Panc1 (cell line): ENCODE measurements around the gene SMAD6. TPM values are rescaled to one million over a fixed set of nuclear protein-coding genes. Genes with fewer than 3 reads are reported as not detected.

Experiments used
- ATAC-seq: fragments of 200-7000 bp; cut with Tn5 transposase; 2 replicates; pipeline ENCODE4 v1.9.1; 2020; ENCODE audit warnings: mild to moderate bottlenecking, moderate library complexity
- BruUV-seq: library from RNA; stranded (reverse); fragments of 400-500 nt; replicated peaks from 2 replicates; lab custom pipeline; 2021; lab: Mats Ljungman, UMichigan
- CTCF ChIA-PET: fragments of 300-600 bp; sonication (Branson Sonifier 250); formaldehyde crosslinking; loops from one replicate; lab custom pipeline; 2022; ENCODE audit warnings: antibody characterized with exemption; lab: Charles Lee
- POLR2A ChIA-PET: fragments of 300-600 bp; sonication (Branson Sonifier 250); formaldehyde crosslinking; loops from one replicate; lab custom pipeline; 2022; ENCODE audit warnings: antibody characterized with exemption; lab: Charles Lee
- DNase-seq: peaks from one replicate; pipeline ENCODE4 v3.0.0-alpha.2; 2010; ENCODE audit warnings: low read depth, low spot score
- H3K27ac ChIP-seq: 2 replicates; pipeline ENCODE4 v1.5.1; 2011; ENCODE audit warnings: mild to moderate bottlenecking, low read length, inconsistent platforms
- H3K27me3 ChIP-seq: fragments of 200-500 bp; sonication (Bioruptor generic); 2 replicates; pipeline ENCODE4 v1.6.0; 2014; ENCODE audit warnings: low read length, inconsistent platforms; ENCODE audit not compliant: control insufficient read depth, insufficient read depth
- H3K36me3 ChIP-seq: fragments of 200-500 bp; sonication (Bioruptor generic); 2 replicates; pipeline ENCODE4 v1.5.1; 2014; ENCODE audit warnings: inconsistent platforms, mild to moderate bottlenecking, low read length, moderate library complexity; ENCODE audit not compliant: control insufficient read depth, insufficient read depth
- H3K4me1 ChIP-seq: 2 replicates; pipeline ENCODE4 v1.5.1; 2011; ENCODE audit warnings: inconsistent platforms, mild to moderate bottlenecking, low read length, moderate library complexity; ENCODE audit not compliant: control insufficient read depth, insufficient read depth
- H3K4me3 ChIP-seq, 2 experiments: 2 replicates each; pipeline ENCODE4 v1.5.1; 2011 to 2012; ENCODE audit warnings: low read depth in 2 of 2, low read length in 2 of 2, mild to moderate bottlenecking in 2 of 2, inconsistent platforms in 1 of 2, moderate library complexity in 1 of 2
- H3K9me3 ChIP-seq: fragments of 200-500 bp; sonication (Bioruptor generic); 2 replicates; pipeline ENCODE4 v1.5.1; 2014; ENCODE audit warnings: low read depth, mild to moderate bottlenecking, inconsistent platforms, low read length, moderate library complexity; ENCODE audit not compliant: control insufficient read depth, insufficient read depth
- CTCF ChIP-seq: fragments of 450-650 bp; IDR thresholded peaks from 2 replicates; pipeline ENCODE4 v1.5.1; 2017; ENCODE audit warnings: mild to moderate bottlenecking
- POLR2AphosphoS5 ChIP-seq: IDR thresholded peaks from 2 replicates; pipeline ENCODE4 v1.6.1; 2012; ENCODE audit warnings: mild to moderate bottlenecking, low read depth, low read length, moderate library complexity
- REST ChIP-seq, 2 experiments: IDR thresholded peaks; 2 replicates each; pipeline ENCODE4 v1.6.1; 2011 to 2012; ENCODE audit warnings: low read depth in 2 of 2, control low read depth in 1 of 2, low read length in 1 of 2, mild to moderate bottlenecking in 1 of 2, moderate library complexity in 1 of 2; ENCODE audit not compliant: insufficient read depth in 1 of 2
- SIN3A ChIP-seq: IDR thresholded peaks from 2 replicates; pipeline ENCODE4 v1.6.1; 2012; ENCODE audit warnings: low read depth, mild to moderate bottlenecking, low read length, moderate library complexity, borderline replicate concordance; ENCODE audit not compliant: insufficient read depth
- TCF7L2 ChIP-seq: IDR thresholded peaks from 2 replicates; pipeline ENCODE4 v1.6.1; 2011; ENCODE audit warnings: mild to moderate bottlenecking, low read depth, low read length, inconsistent platforms
- in situ Hi-C: cut with HindIII; loops from 2 replicates; pipeline ENCODE4 v1.10.0; 2016; ENCODE audit warnings: low sequenced_read_pairs, low pct_unique_long_range_greater_than_20kb
- intact Hi-C: fragments of 100-400 bp; cut with micrococcal nuclease; formaldehyde crosslinking; loops from one replicate; pipeline ENCODE4 v1.10.0; 2022; ENCODE audit not compliant: unreplicated experiment
- total RNA-seq: library from RNA; stranded (reverse); gene quantifications from one replicate; pipeline ENCODE4 v1.2.1, GENCODE V29; 2021; ENCODE audit not compliant: unreplicated experiment

Gene SMAD6
- total RNA-seq, 1 experiment from 2014 or later, result 45.9 TPM

GRCh38 chr15:66765478-66766281 is 63.6 kb downstream of the SMAD6 start:
- DNase-seq (no peak), ATAC-seq (peak; percentile 62)
- peak; percentile 74 for TF ChIP-seq POLR2AphosphoS5
- no peak for TF ChIP-seq SIN3A
- peak; percentile 65; the same call in 1 of the 2 replicates for TF ChIP-seq TCF7L2
- peak overlapping the region; percentile 90 for H3K27ac ChIP-seq
- H3K36me3 ChIP-seq, result no peaks in the 10 kb centered on the region
- intact Hi-C loops (no loop called here), in situ Hi-C loops (no loop called here)
- no TSS peak for BruUV-seq
- H3K4me1 ChIP-seq, result peaks cover 96% of the 10 kb centered on the region
- H3K27me3 ChIP-seq, result no peaks in the 10 kb centered on the region
- H3K4me3 ChIP-seq, result no peak overlapping the region
- ChIA-PET CTCF (no interaction called here), POLR2A (interaction anchor here (0.7 kb wide), 1 partner anchor 1080 kb away, joined by 5 read pairs; no protein-coding TSS in a partner anchor)
- H3K9me3 ChIP-seq, result no peaks in the 10 kb centered on the region

- ChIA-PET POLR2A (no interaction called here), CTCF (no interaction called here)
- Histone ChIP-seq H3K36me3 (no peaks in the 10 kb centered on the region), H3K27ac (peak overlapping the region; percentile 90), H3K9me3 (no peaks in the 10 kb centered on the region), H3K4me3 (no peak overlapping the region), H3K4me1 (peaks cover 96% of the 10 kb centered on the region), H3K27me3 (no peaks in the 10 kb centered on the region)
- intact Hi-C loops, result no loop called here
- BruUV-seq, result no TSS peak
- DNase-seq (no peak), ATAC-seq (no peak)
- TF ChIP-seq POLR2AphosphoS5 (no peak; the same call in 1 of the 2 replicates), REST (IDR thresholded peaks at IDR 0.05; ENCODE audit: insufficient read depth in 1 of 2, low read depth in 2 of 2, low read length in 1 of 2) (no peak), SIN3A (no peak), CTCF (no peak), TCF7L2 (no peak)
- in situ Hi-C loops, result no loop called here
These were observed 64.5 kb downstream of the SMAD6 start for GRCh38 chr15:66766282-66767230.
